Activated B cell treated with CpG ODN at 0.5 μM for 24 hours (primary cell): Measurements from ENCODE around the gene CNPY4. TPM values are rescaled to one million over a fixed set of nuclear protein-coding genes. Genes with fewer than 3 reads are reported as not detected.

Experiments
- ATAC-seq: fragments of 200-7000 bp; cut with Tn5 transposase; one replicate; pipeline ENCODE4 v1.10.0; 2021; ENCODE audit warnings: low read depth, mild to moderate bottlenecking, moderate library complexity
- CTCF ChIA-PET: fragments of 350-600 bp; sonication (Branson Sonifier 250); formaldehyde crosslinking; loops from one replicate; lab custom pipeline; 2021; ENCODE audit warnings: antibody characterized with exemption; lab: Charles Lee
- POLR2A ChIA-PET: fragments of 350-600 bp; sonication (Branson Sonifier 250); formaldehyde crosslinking; loops from one replicate; lab custom pipeline; 2021; ENCODE audit warnings: antibody characterized with exemption; lab: Charles Lee
- DNase-seq: peaks from one replicate; pipeline ENCODE4 v3.0.0; 2022
- H3K27ac Mint-ChIP-seq: one replicate; pipeline ENCODE4 v1.8.0; 2020; ENCODE audit warnings: mixed read lengths
- H3K27me3 Mint-ChIP-seq: one replicate; pipeline ENCODE4 v1.8.0; 2021; ENCODE audit warnings: mixed read lengths
- H3K36me3 Mint-ChIP-seq: one replicate; pipeline ENCODE4 v1.8.0; 2021; ENCODE audit warnings: low read depth, mixed read lengths
- H3K4me1 Mint-ChIP-seq: one replicate; pipeline ENCODE4 v1.8.0; 2021; ENCODE audit warnings: mixed read lengths
- H3K4me3 Mint-ChIP-seq: one replicate; pipeline ENCODE4 v1.8.0; 2020; ENCODE audit warnings: mild to moderate bottlenecking, mixed read lengths
- H3K9me3 Mint-ChIP-seq: one replicate; pipeline ENCODE4 v1.8.0; 2020; ENCODE audit warnings: mixed read lengths
- intact Hi-C: fragments of 100-400 bp; cut with micrococcal nuclease; formaldehyde crosslinking; loops from one replicate; pipeline ENCODE4 v1.15.1; 2024
- total RNA-seq: library from RNA; stranded (reverse); gene quantifications from 2 replicates; pipeline ENCODE4 v1.2.3, GENCODE V29; 2022
- TF ChIP-seq, protein P1 (sequence below): fragments of 200-600 bp; IDR thresholded peaks from one replicate; pipeline ENCODE4 v1.8.0; 2022; ENCODE audit warnings: antibody characterized with exemption, mild to moderate bottlenecking

The CNPY4 gene
- total RNA-seq, 1 donor from 2014 or later = 8.6 TPM

- H3K4me3 Mint-ChIP-seq = peak overlapping the region; percentile 85
- no peaks in the 10 kb centered on the region for H3K27me3 Mint-ChIP-seq
- ATAC-seq (no peak), DNase-seq (no peak)
- H3K36me3 Mint-ChIP-seq = peaks cover 27% of the 10 kb centered on the region
- POLR2A ChIA-PET = interaction anchor here (0.6 to 4.4 kb wide), 7 partner anchors 10 to 158 kb away, joined by 3 to 57 read pairs (median 4); partner anchors contain the start of gene LAMTOR4
- H3K27ac Mint-ChIP-seq = peak overlapping the region; percentile 86
- TF ChIP-seq, protein P1, sequence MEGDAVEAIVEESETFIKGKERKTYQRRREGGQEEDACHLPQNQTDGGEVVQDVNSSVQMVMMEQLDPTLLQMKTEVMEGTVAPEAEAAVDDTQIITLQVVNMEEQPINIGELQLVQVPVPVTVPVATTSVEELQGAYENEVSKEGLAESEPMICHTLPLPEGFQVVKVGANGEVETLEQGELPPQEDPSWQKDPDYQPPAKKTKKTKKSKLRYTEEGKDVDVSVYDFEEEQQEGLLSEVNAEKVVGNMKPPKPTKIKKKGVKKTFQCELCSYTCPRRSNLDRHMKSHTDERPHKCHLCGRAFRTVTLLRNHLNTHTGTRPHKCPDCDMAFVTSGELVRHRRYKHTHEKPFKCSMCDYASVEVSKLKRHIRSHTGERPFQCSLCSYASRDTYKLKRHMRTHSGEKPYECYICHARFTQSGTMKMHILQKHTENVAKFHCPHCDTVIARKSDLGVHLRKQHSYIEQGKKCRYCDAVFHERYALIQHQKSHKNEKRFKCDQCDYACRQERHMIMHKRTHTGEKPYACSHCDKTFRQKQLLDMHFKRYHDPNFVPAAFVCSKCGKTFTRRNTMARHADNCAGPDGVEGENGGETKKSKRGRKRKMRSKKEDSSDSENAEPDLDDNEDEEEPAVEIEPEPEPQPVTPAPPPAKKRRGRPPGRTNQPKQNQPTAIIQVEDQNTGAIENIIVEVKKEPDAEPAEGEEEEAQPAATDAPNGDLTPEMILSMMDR = no peak
- H3K9me3 Mint-ChIP-seq = no peaks in the 10 kb centered on the region
- intact Hi-C loops = loop anchor here (2.0 to 5.0 kb wide), 2 partner anchors 20 to 428 kb away; partner anchors contain the start of genes FBXO24 and LRCH4
- CTCF ChIA-PET = interaction anchor here (0.9 kb wide), 1 partner anchor 37 kb away, joined by 4 read pairs; no protein-coding TSS in a partner anchor
- peaks cover 43% of the 10 kb centered on the region for H3K4me1 Mint-ChIP-seq
Measured at GRCh38 chr7:100159099-100159623, 39.7 kb downstream of the CNPY4 start.

DNA sequence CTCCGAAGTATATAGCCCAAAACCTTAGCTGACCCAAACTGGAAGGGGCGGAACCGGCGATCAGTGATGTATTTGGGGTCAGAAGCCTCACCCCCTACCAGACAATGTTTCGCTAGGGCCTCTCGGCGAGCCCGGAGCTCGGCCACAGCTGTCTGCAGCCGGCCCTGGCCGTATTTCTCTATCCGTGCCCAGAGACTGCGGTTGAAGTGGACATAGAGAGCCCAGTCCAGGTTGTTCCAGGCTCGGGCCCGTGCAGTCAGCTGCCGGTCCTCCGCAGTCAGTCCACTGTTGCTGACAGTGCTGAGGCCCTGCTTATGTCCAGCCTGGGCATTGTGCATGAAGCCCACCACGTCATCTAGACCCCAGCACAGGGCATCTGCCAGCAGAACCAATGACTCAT lies 40.6 kb downstream of the CNPY4 start:
- DNase-seq = no peak
- POLR2A ChIA-PET = interaction anchor here (4.4 kb wide), 1 partner anchor 11 kb away, joined by 57 read pairs; the partner anchor contains the start of gene LAMTOR4
- intact Hi-C loops = no loop called here
- Mint-ChIP-seq H3K36me3 (peaks cover 21% of the 10 kb centered on the region), H3K4me3 (no peak overlapping the region), H3K27me3 (no peaks in the 10 kb centered on the region), H3K4me1 (peaks cover 41% of the 10 kb centered on the region), H3K27ac (no peak overlapping the region), H3K9me3 (no peaks in the 10 kb centered on the region)
- ATAC-seq = no peak
- TF ChIP-seq, protein P1 = no peak
- CTCF ChIA-PET = no interaction called here

GRCh38 chr7:100163006-100163531 lies 43.6 kb downstream of the CNPY4 start:
- Mint-ChIP-seq H3K36me3 (no peaks in the 10 kb centered on the region), H3K4me1 (peaks cover 35% of the 10 kb centered on the region), H3K27ac (peak overlapping the region; percentile 11), H3K4me3 (no peak overlapping the region), H3K27me3 (peaks cover 21% of the 10 kb centered on the region), H3K9me3 (no peaks in the 10 kb centered on the region)
- DNase-seq = no peak
- POLR2A ChIA-PET = interaction anchor here (0.6 to 0.7 kb wide), 3 partner anchors 14 to 266 kb away, joined by 3 to 4 read pairs (median 3); partner anchors contain the start of genes GPC2 and ZCWPW1
- ATAC-seq = no peak
- TF ChIP-seq, protein P1 = no peak
- intact Hi-C loops = no loop called here
- CTCF ChIA-PET = no interaction called here

DNA sequence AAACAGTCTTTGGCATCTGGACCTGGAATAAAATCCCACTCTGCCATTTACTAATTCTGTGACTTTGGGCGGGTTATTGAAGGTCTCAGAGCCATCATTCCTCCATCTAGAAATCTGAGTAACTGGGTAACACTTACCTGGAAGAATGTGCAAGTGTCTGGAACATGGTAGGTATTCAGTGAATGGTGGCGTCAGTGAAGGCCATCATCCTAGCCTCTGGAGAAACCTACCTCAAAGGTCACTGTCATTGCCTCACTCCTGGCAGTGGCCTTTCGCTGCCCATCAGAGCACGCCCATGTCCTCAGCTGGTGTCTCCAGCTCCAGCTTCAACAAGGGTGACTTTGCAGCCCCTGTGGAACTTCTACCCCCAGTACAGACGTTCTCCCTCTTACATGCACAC lies 44.4 kb downstream of the CNPY4 start:
- ATAC-seq (no peak), DNase-seq (no peak)
- H3K4me1 Mint-ChIP-seq = peaks cover 39% of the 10 kb centered on the region
- TF ChIP-seq, protein P1 = no peak
- CTCF ChIA-PET = no interaction called here
- no peak overlapping the region for H3K4me3 Mint-ChIP-seq
- intact Hi-C loops = no loop called here
- H3K36me3 Mint-ChIP-seq = no peaks in the 10 kb centered on the region
- H3K27me3 Mint-ChIP-seq = peaks cover 27% of the 10 kb centered on the region
- POLR2A ChIA-PET = interaction anchor here (0.6 to 0.7 kb wide), 2 partner anchors 13 to 27 kb away, joined by 3 to 4 read pairs; partner anchors contain the start of gene GPC2
- no peak overlapping the region for H3K27ac Mint-ChIP-seq
- no peaks in the 10 kb centered on the region for H3K9me3 Mint-ChIP-seq

DNA sequence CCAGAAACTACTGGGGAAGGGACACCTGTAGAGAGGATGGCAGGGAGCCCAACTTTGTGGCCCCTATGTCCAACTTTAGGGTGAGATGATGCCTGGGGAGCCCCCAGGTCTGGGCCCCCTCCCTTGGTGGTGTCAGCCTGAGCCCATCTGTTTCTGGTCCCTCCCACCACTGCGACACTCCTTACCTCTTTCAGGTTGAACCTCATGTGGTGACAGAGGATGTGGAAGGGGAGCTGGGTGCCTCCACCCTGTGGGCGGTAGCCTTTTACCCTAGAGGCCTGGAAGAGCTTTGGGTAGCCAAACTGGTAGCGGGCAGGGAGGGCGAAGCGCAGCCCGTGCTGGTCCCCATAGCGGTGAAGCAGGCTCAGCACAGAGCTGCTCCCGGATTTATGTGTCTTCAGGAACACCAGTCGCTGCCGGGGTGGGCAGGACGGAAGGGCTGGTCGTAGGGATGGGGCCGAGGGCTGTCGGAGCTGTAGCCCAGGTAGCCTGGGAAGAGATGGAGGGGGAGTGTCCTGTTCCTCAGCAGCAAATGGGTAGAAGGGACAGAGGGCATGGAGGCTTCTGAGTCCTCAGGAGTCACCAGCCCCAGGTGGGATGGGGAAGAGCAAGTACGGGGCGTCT lies 47.0 kb downstream of the CNPY4 start:
- no peak for DNase-seq
- H3K4me1 Mint-ChIP-seq = peaks cover 45% of the 10 kb centered on the region
- ChIA-PET POLR2A (interaction anchor here (0.7 to 2.0 kb wide), 5 partner anchors 11 to 270 kb away, joined by 3 to 6 read pairs (median 4); partner anchors contain the start of genes AP4M1, GPC2, LAMTOR4 and MCM7), CTCF (interaction anchor here (0.6 kb wide), 1 partner anchor 283 kb away, joined by 4 read pairs; no protein-coding TSS in a partner anchor)
- TF ChIP-seq, protein P1 = no peak
- intact Hi-C loops = no loop called here
- ATAC-seq = no peak
- H3K4me3 Mint-ChIP-seq = no peak overlapping the region
- no peak overlapping the region for H3K27ac Mint-ChIP-seq
- no peaks in the 10 kb centered on the region for H3K36me3 Mint-ChIP-seq
- peaks cover 39% of the 10 kb centered on the region for H3K27me3 Mint-ChIP-seq
- no peaks in the 10 kb centered on the region for H3K9me3 Mint-ChIP-seq
